Stimulated activated CD4-positive, alpha-beta T cell treated with anti-CD3 and anti-CD28 coated beads, Interleukin-4, amount 100 ng/mL, for 48 hours (primary cell): ENCODE results near the gene CD28.

Experiments used
- DNase-seq, 2 donors: peaks; one replicate each; pipeline ENCODE4 v3.0.0-alpha.2; 2020; ENCODE audit warnings: low read depth in 2 of 2

The CD28 gene

GRCh38 chr2:203706403-203706802 lies at the start of gene CD28:
CD28 (plus strand) TSS chr2:203706639; CDS start chr2:203706697, 58 bp downstream.
- peak; percentile 70 to 82 for DNase-seq

- DNase-seq: no peak
Measured at GRCh38 chr2:203659331-203660049, 46.9 kb upstream of the CD28 start.

- DNase-seq: no peak
Measured at GRCh38 chr2:203660465-203660864, 46.0 kb upstream of the CD28 start.

DNA sequence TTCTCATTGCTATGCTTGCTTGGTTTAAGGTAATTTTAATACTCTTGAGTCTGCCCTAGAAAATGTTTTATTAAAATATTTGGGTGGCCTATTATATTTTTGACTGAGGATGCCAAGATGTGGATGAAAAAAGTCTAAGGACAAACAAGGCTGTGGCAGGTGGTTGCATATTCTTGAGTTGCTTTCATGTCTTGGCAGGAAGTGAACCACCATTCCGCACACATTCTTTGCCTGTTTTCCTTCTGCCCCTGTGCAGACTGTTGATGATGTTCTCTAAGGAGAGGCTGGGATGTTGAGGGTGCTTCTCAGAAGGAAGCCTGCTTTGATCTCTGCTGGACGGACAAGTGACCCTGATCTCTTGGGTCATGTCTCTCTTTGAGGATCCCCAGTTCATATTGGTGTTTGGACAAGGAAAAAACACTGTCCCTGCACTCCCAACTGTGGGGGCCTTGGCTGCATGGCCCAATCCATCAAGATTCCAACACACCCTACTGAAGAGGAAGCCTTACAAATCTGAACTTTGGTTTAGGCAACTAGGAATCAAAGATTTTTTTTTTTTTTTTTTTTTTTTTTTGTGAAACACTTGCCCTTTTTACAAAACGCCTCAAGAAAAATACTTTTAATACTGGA lies 45.0 kb upstream of the CD28 start:
- no peak for DNase-seq

GRCh38 chr2:203662487-203662886 lies 44.0 kb upstream of the CD28 start:
- no peak for DNase-seq

GRCh38 chr2:203662951-203663350 lies 43.5 kb upstream of the CD28 start:
- no peak for DNase-seq

DNA sequence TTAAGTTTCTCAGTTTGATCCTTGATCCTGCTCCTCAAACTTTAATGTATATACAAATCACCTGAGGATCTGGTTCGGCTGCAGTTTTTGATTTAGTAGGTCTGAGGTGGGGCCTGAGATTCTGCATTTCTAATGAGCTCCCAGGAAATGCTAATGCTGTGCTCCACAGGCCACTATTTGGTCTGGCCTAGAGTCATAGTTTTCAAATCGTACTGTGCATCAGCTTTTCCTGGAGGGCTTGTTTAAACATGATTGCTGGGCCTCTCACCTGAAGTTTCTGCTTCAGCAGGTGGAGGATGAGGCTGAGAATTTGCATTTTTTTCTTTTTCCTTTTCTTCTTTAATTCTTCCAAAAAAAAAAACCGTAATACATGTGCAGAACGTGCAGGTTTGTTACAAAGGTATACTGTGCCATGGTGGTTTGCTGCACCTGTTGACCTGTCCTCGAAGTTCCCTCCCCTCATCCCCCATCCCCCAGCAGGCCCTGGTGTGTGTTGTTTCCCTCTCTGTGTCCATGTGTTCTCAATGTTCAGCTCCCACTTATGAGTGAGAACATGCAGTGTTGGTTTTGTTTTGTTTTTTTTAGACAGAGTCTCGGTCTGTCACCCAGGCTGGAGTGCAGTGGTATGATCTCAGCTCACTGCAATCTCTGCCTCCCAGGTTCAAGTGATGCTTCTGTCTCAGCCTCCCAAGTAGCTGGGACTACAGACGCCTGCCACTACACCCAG lies 42.2 kb upstream of the CD28 start:
- DNase-seq: no peak

GRCh38 chr2:203667838-203668237 lies 38.6 kb upstream of the CD28 start:
- no peak for DNase-seq

- DNase-seq: no peak
Measured at GRCh38 chr2:203669820-203670219, 36.6 kb upstream of the CD28 start.

GRCh38 chr2:203670939-203671338 lies 35.5 kb upstream of the CD28 start:
- no peak for DNase-seq

GRCh38 chr2:203671876-203672275 lies 34.6 kb upstream of the CD28 start:
- no peak for DNase-seq

- DNase-seq: no peak
Measured at GRCh38 chr2:203672856-203673255, 33.6 kb upstream of the CD28 start.

GRCh38 chr2:203673933-203674332 lies 32.5 kb upstream of the CD28 start:
- no peak for DNase-seq

- no peak for DNase-seq
Measured at GRCh38 chr2:203675086-203675485, 31.4 kb upstream of the CD28 start.

- no peak for DNase-seq
Measured at GRCh38 chr2:203678971-203679370, 27.5 kb upstream of the CD28 start.

DNA sequence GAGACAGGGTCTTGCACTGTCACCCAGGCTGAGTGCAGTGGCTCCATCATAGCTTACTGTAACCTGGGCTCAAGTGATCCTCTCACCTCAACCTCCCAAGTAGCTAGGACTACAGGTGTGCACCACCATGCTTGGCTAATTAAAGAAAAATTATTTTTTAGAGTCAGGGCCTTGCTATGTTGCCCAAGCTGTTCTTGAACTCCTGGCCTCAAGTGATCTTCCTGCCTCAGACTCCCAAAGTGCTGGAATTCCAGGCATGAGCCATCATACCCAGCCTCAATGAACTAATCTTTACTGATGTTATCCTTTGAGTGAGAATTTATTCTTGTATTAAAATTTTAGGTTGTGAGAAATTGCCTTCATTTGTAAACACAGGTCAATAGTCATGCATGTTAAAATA lies 27.0 kb upstream of the CD28 start:
- DNase-seq: no peak

DNA sequence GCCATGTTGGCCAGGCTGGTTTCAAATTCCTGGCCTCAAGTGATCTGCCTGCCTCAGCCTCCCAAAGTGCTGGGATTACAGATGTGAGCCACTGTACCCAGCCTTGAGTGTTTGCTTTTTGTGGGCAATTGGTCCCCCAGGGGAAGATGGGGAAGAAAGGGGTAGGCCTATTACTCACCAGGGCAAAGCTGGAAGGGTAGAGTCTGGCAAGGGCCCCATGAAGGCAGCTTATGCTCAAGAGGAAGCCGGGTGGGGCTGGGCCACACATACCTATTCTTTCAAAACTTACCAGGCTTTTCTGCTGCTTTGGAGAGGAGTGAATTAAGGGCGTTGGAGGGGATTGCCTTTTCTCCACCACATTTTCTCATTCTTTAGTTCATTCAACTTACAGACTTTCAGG lies 24.5 kb upstream of the CD28 start:
- no peak for DNase-seq

- no peak for DNase-seq
Measured at GRCh38 chr2:203682688-203683130, 23.7 kb upstream of the CD28 start.

GRCh38 chr2:203683421-203683820 lies 23.0 kb upstream of the CD28 start:
- DNase-seq: no peak

DNA sequence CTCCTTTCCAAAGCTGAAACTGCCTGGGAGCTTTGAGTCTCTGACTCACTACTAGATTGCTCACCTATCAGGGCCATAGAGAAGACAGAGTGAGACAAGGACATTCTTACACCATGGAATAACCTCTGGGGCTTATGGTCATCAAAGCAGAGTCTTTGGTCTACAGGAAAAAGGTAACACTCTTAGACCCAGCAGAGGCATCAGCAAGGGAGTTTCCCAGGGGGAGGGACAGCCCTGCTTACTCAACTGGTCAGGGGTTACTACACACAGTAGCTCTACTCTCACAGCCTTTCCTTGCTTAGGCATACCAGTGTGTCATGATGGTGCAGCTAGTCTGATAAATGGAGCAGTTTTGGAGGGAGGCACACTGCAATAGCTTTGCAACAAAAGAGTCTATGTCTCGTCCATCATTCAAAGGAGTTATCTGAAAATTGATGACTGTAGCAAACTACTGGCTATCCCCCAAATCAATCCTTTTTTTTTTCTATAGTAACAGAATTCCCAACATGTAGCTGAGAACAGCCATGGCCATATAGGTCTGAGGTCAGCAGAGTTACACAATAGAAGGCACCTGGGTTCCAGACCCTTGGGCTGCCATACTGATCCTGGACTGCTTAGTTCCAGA lies 22.4 kb upstream of the CD28 start:
- no peak for DNase-seq

- DNase-seq: no peak
Measured at GRCh38 chr2:203685081-203685621, 21.3 kb upstream of the CD28 start.

- no peak for DNase-seq
Measured at GRCh38 chr2:203685789-203686420, 20.5 kb upstream of the CD28 start.
